Loucy (cell line): ENCODE results near the gene PCBP3.

Experiments used
- H2AFZ ChIP-seq: fragments of 200-600 bp; sonication (generic); 2 replicates; pipeline ENCODE4 v1.6.0; 2016; ENCODE audit warnings: antibody characterized with exemption, mild to moderate bottlenecking, low read length, moderate library complexity
- H3F3A ChIP-seq: fragments of 200-600 bp; 2 replicates; pipeline ENCODE4 v1.6.0; 2016; ENCODE audit warnings: antibody characterized with exemption, low read depth, mild to moderate bottlenecking
- H3K27me3 ChIP-seq: fragments of 200-600 bp; sonication (generic); 2 replicates; pipeline ENCODE4 v1.6.1; 2014; ENCODE audit warnings: low read length, mild to moderate bottlenecking; ENCODE audit not compliant: insufficient read depth, poor library complexity, severe bottlenecking
- H3K36me3 ChIP-seq: fragments of 200-600 bp; sonication (generic); 2 replicates; pipeline ENCODE4 v1.6.1; 2016; ENCODE audit warnings: low read length; ENCODE audit not compliant: insufficient read depth
- H3K4me1 ChIP-seq: fragments of 200-600 bp; sonication (generic); 2 replicates; pipeline ENCODE4 v1.5.1; 2014; ENCODE audit warnings: low read length, mild to moderate bottlenecking; ENCODE audit not compliant: insufficient read depth, poor library complexity, severe bottlenecking
- H3K4me2 ChIP-seq: fragments of 200-600 bp; sonication (generic); 2 replicates; pipeline ENCODE4 v1.6.0; 2014; ENCODE audit warnings: antibody characterized with exemption, low read length, low read depth, mild to moderate bottlenecking; ENCODE audit not compliant: poor library complexity, severe bottlenecking
- H3K4me3 ChIP-seq: fragments of 200-600 bp; sonication (generic); 2 replicates; pipeline ENCODE4 v1.5.1; 2014; ENCODE audit warnings: low read length, mild to moderate bottlenecking, mixed read lengths; ENCODE audit not compliant: poor library complexity, severe bottlenecking
- H3K79me2 ChIP-seq: fragments of 200-600 bp; sonication (generic); 2 replicates; pipeline ENCODE4 v1.6.1; 2014; ENCODE audit warnings: low read length; ENCODE audit not compliant: insufficient read depth
- H3K9ac ChIP-seq: fragments of 200-600 bp; sonication (generic); 2 replicates; pipeline ENCODE4 v1.6.0; 2014; ENCODE audit warnings: mild to moderate bottlenecking, low read depth, low read length, moderate library complexity; ENCODE audit not compliant: poor library complexity, severe bottlenecking
- H3K9me2 ChIP-seq: fragments of 200-600 bp; sonication (generic); replicated peaks from 2 replicates; pipeline ENCODE4 v1.6.1; 2016; ENCODE audit warnings: low read depth, low read length, mixed read lengths
- H3K9me3 ChIP-seq: fragments of 200-600 bp; sonication (generic); 2 replicates; pipeline ENCODE4 v1.6.1; 2014; ENCODE audit warnings: mild to moderate bottlenecking, antibody characterized with exemption, low read length, low read depth; ENCODE audit not compliant: insufficient read depth
- H4K20me1 ChIP-seq: fragments of 200-600 bp; sonication (generic); 2 replicates; pipeline ENCODE4 v1.6.0; 2014; ENCODE audit warnings: antibody characterized with exemption, low read length, mild to moderate bottlenecking; ENCODE audit not compliant: insufficient read depth, poor library complexity, severe bottlenecking
- CTCF ChIP-seq: fragments of 200-600 bp; sonication (generic); conservative IDR thresholded peaks from 2 replicates; pipeline ENCODE4 v1.5.1; 2014; ENCODE audit warnings: mild to moderate bottlenecking, antibody characterized with exemption, low read length
- EZH2phosphoT487 ChIP-seq: fragments of 200-600 bp; IDR thresholded peaks from 2 replicates; pipeline ENCODE4 v1.6.1; 2018; ENCODE audit warnings: antibody characterized with exemption, mild to moderate bottlenecking, moderate library complexity, borderline replicate concordance

Gene PCBP3

GRCh38 chr21:45761704-45762103 lies 118.2 kb downstream of the PCBP3 start:
- Histone ChIP-seq H3K9ac (no peak overlapping the region), H3K27me3 (no peaks in the 10 kb centered on the region), H3K9me2 (no peaks in the 10 kb centered on the region), H3K4me3 (no peak overlapping the region), H3F3A (no peaks in the 10 kb centered on the region), H3K36me3 (no peaks in the 10 kb centered on the region), H3K4me1 (no peaks in the 10 kb centered on the region), H3K4me2 (no peak overlapping the region), H2AFZ (no peak overlapping the region), H4K20me1 (no peaks in the 10 kb centered on the region), H3K79me2 (no peaks in the 10 kb centered on the region), H3K9me3 (no peaks in the 10 kb centered on the region)
- TF ChIP-seq EZH2phosphoT487 (no peak), CTCF (no peak)

- H3K9me3 ChIP-seq: no peaks in the 10 kb centered on the region
- H3K4me2 ChIP-seq: no peak overlapping the region
- H3K36me3 ChIP-seq: no peaks in the 10 kb centered on the region
- no peaks in the 10 kb centered on the region for H3K27me3 ChIP-seq
- H3K79me2 ChIP-seq: no peaks in the 10 kb centered on the region
- H3K4me3 ChIP-seq: no peak overlapping the region
- no peak overlapping the region for H3K9ac ChIP-seq
- H2AFZ ChIP-seq: no peak overlapping the region
- H3K9me2 ChIP-seq: no peaks in the 10 kb centered on the region
- H4K20me1 ChIP-seq: no peaks in the 10 kb centered on the region
- H3F3A ChIP-seq: no peaks in the 10 kb centered on the region
- TF ChIP-seq EZH2phosphoT487 (no peak), CTCF (no peak)
- no peaks in the 10 kb centered on the region for H3K4me1 ChIP-seq
These were observed 119.5 kb downstream of the PCBP3 start for GRCh38 chr21:45763074-45763473.

- H3K4me3 ChIP-seq: no peak overlapping the region
- H4K20me1 ChIP-seq: no peaks in the 10 kb centered on the region
- no peak overlapping the region for H2AFZ ChIP-seq
- H3F3A ChIP-seq: no peaks in the 10 kb centered on the region
- H3K36me3 ChIP-seq: no peaks in the 10 kb centered on the region
- no peak overlapping the region for H3K9ac ChIP-seq
- no peaks in the 10 kb centered on the region for H3K9me2 ChIP-seq
- no peaks in the 10 kb centered on the region for H3K9me3 ChIP-seq
- no peak overlapping the region for H3K4me2 ChIP-seq
- TF ChIP-seq EZH2phosphoT487: no peak
- TF ChIP-seq CTCF: no peak
- H3K27me3 ChIP-seq: no peaks in the 10 kb centered on the region
- no peaks in the 10 kb centered on the region for H3K4me1 ChIP-seq
- no peaks in the 10 kb centered on the region for H3K79me2 ChIP-seq
These were observed 120.0 kb downstream of the PCBP3 start for GRCh38 chr21:45763506-45763905.
